K562 (cell line): ENCODE data around the gene DIAPH1. TPM values are rescaled to one million over a fixed set of nuclear protein-coding genes. Genes with fewer than 3 reads are reported as not detected.

Experiments used
- ATAC-seq: fragments of 200-7000 bp; cut with Tn5 transposase; 3 replicates; pipeline ENCODE4 v1.9.1; 2020; ENCODE audit warnings: moderate library complexity
- BruUV-seq: library from RNA; stranded (reverse); fragments of 400-500 nt; replicated peaks from 2 replicates; lab custom pipeline; 2021; lab: Mats Ljungman, UMichigan
- CTCF ChIA-PET: fragments of 300-600 bp; formaldehyde crosslinking; extraction: SDS; loops from one replicate; lab custom pipeline; 2021; ENCODE audit warnings: low intra/inter-chr PET ratio; lab: Yijun Ruan, JAX
- POLR2A ChIA-PET: fragments of 300-600, 350-650 bp; sonication (Branson Sonifier 250); formaldehyde crosslinking; extraction: SDS; loops from one replicate; lab custom pipeline; 2021; ENCODE audit warnings: antibody characterized with exemption, inconsistent platforms; lab: Yijun Ruan, JAX
- DNase-seq, 4 experiments: peaks; one replicate each; pipeline versions ENCODE4 v3.0.0 to v3.0.0-alpha.2; 2011 to 2018; ENCODE audit warnings: low spot score in 3 of 4, mixed read lengths in 3 of 4; ENCODE audit errors: extremely low read depth in 1 of 4
- FAIRE-seq: peaks from 2 replicates; lab custom pipeline; 2011; peaks lifted over from hg19 to GRCh38; lab: Jason Lieb, UNC
- H2AFZ ChIP-seq: 2 replicates; pipeline ENCODE4 v1.6.0; 2011; ENCODE audit warnings: low read depth, low read length, control low read depth, inconsistent platforms
- H3K27ac ChIP-seq: fragments of 200-600 bp; 3 replicates; pipeline ENCODE4 v1.8.0; 2011; ENCODE audit warnings: low read depth, mild to moderate bottlenecking, control low read depth, inconsistent platforms, low read length, moderate library complexity, mixed read lengths; ENCODE audit errors: extremely low read depth
- H3K27me3 ChIP-seq, 2 experiments: fragments of 300-600 bp in 1 of 2; 2 replicates in 1 of 2; 3 replicates in 1 of 2; pipeline versions ENCODE4 v1.6.0 to v1.8.0; 2011; ENCODE audit warnings: inconsistent platforms in 2 of 2, low read length in 2 of 2, mild to moderate bottlenecking in 1 of 2, mixed read lengths in 1 of 2, moderate library complexity in 1 of 2; ENCODE audit not compliant: control insufficient read depth in 2 of 2, insufficient read depth in 2 of 2
- H3K36me3 ChIP-seq: fragments of 300-600 bp; 3 replicates; pipeline ENCODE4 v1.8.0; 2011; ENCODE audit warnings: mild to moderate bottlenecking, low read length, inconsistent platforms; ENCODE audit not compliant: control insufficient read depth, insufficient read depth
- H3K4me1 ChIP-seq, 2 experiments: fragments of 200-600 bp in 1 of 2; replicated peaks in 1 of 2; 2 replicates in 1 of 2; 3 replicates in 1 of 2; pipeline versions ENCODE4 v1.5.1 to v1.8.0; 2011; ENCODE audit warnings: inconsistent platforms in 2 of 2, low read length in 2 of 2, mild to moderate bottlenecking in 1 of 2, mixed read lengths in 1 of 2, moderate library complexity in 1 of 2; ENCODE audit not compliant: control insufficient read depth in 2 of 2, insufficient read depth in 2 of 2
- H3K4me2 ChIP-seq: 2 replicates; pipeline ENCODE4 v1.6.1; 2011; ENCODE audit warnings: low read length, control low read depth, inconsistent platforms, mixed read lengths; ENCODE audit not compliant: insufficient read depth
- H3K4me3 ChIP-seq: fragments of 200-600 bp; sonication (generic), shearing (Covaris generic); 2 replicates; pipeline ENCODE4 v1.5.1; 2016; ENCODE audit warnings: control low read depth, inconsistent platforms
- H3K79me2 ChIP-seq: fragments of 200-600 bp; 3 replicates; pipeline ENCODE4 v1.8.0; 2011; ENCODE audit warnings: low read length, inconsistent platforms; ENCODE audit not compliant: control insufficient read depth, insufficient read depth
- H3K9ac ChIP-seq, 2 experiments: 2 replicates each; pipeline versions ENCODE4 v1.6.0 to v1.6.1; 2011; ENCODE audit warnings: low read depth in 2 of 2, low read length in 2 of 2, control low read depth in 1 of 2, inconsistent platforms in 1 of 2, mild to moderate bottlenecking in 1 of 2, mixed read lengths in 1 of 2; ENCODE audit not compliant: insufficient read depth in 1 of 2
- H3K9me1 ChIP-seq: one replicate; pipeline ENCODE4 v1.6.0; 2011; ENCODE audit warnings: inconsistent platforms, mild to moderate bottlenecking, low read length, moderate library complexity; ENCODE audit not compliant: control insufficient read depth, insufficient read depth
- H3K9me3 ChIP-seq: replicated peaks from 2 replicates; pipeline ENCODE4 v1.5.1; 2011; ENCODE audit warnings: low read depth, low read length, inconsistent platforms; ENCODE audit not compliant: control insufficient read depth, insufficient read depth
- H4K20me1 ChIP-seq: replicated peaks from 2 replicates; pipeline ENCODE4 v1.6.1; 2011; ENCODE audit warnings: low read length, inconsistent platforms, mixed read lengths; ENCODE audit not compliant: control insufficient read depth, insufficient read depth
- ATF4 ChIP-seq: fragments of 450-650 bp; formaldehyde crosslinking; IDR thresholded peaks from 2 replicates; pipeline ENCODE4 v1.4.0; 2022; ENCODE audit warnings: mild to moderate bottlenecking, moderate library complexity
- IFI16 ChIP-seq: fragments of 250-450 bp; sonication (Bioruptor Pico); IDR thresholded peaks from 2 replicates; pipeline ENCODE4 v2.1.2; 2022; ENCODE audit warnings: mild to moderate bottlenecking, inconsistent platforms
- PRPF4 ChIP-seq: fragments of 200-400 bp; formaldehyde crosslinking; IDR thresholded peaks from one replicate; pipeline ENCODE4 v1.6.1; 2017; ENCODE audit warnings: low read length, low read depth, mild to moderate bottlenecking; ENCODE audit not compliant: insufficient read depth, poor library complexity, severe bottlenecking
- WGBS: fragments of 100-300 bp; shearing (Covaris generic); methylation state at CpG from one replicate; pipeline ENCODE4 v1.1.6; 2016; ENCODE audit warnings: low coverage, mixed read lengths; ENCODE audit not compliant: insufficient coverage; ENCODE audit errors: missing lambda C conversion rate; 5-methylcytosine and 5-hydroxymethylcytosine counted together
- in situ Hi-C: fragments of 300-500 bp; cut with MboI; formaldehyde crosslinking; loops from 4 replicates; pipeline ENCODE4 v1.15.0; 2018; ENCODE audit warnings: inconsistent platforms, mixed read lengths
- intact Hi-C: fragments of 100-400 bp; cut with micrococcal nuclease; formaldehyde crosslinking; loops from 2 replicates; pipeline ENCODE4 v1.14.2; 2022
- polyA plus RNA-seq, 8 experiments: library from polyadenylated mRNA; depleted of rRNA in 4 of 8; stranded (reverse) in 5 of 8; unstranded in 3 of 8; fragments of >200 nt; fragmentation: Nextera tagmentation in 2 of 8; fragmentation: Illumina TruSeq in 1 of 8; extraction: Ambion mirVana in 2 of 8; extraction: Trizol in 1 of 8; gene quantifications; 2 replicates each; pipeline versions ENCODE4 v1.2.1 to v1.2.3, GENCODE V29; 2011 to 2014; ENCODE audit warnings: inconsistent platforms in 1 of 8, missing spikeins in 1 of 8
- total RNA-seq, 7 experiments: library from RNA; depleted of rRNA in 6 of 7; stranded (reverse); fragments of >200 nt in 6 of 7; fragmentation: Illumina TruSeq in 2 of 7; extraction: Trizol in 2 of 7; gene quantifications; 2 replicates each; pipeline versions ENCODE4 v1.2.1 to v1.2.3, GENCODE V29; 2011 to 2021; ENCODE audit warnings: low replicate concordance in 1 of 7
- TF ChIP-seq, protein P1 (sequence below): fragments of 150-350 bp; conservative IDR thresholded peaks from 2 replicates; pipeline ENCODE4 v1.6.1; 2014; ENCODE audit warnings: low read length

Gene DIAPH1
- total and polyA plus RNA-seq, 9 of the 15 experiments (the other 6 are each of a cell fraction or from before 2014, with no cell fraction given): 60.8 to 328 (median 97.8) TPM

- Histone ChIP-seq H3K27me3 (no peaks in the 10 kb centered on the region), H3K4me1 (peaks cover 0 to 2% of the 10 kb centered on the region in 2 experiments; a peak in 1 of 5 replicates), H3K4me3 (no peak overlapping the region), H4K20me1 (no peaks in the 10 kb centered on the region; the same call in 1 of the 2 replicates), H3K9me3 (no peaks in the 10 kb centered on the region), H3K27ac (no peak overlapping the region), H3K79me2 (no peaks in the 10 kb centered on the region)
- BruUV-seq: no TSS peak
- in situ Hi-C loops: no loop called here
- CTCF ChIA-PET: no interaction called here
- 100% methylated on average over 4 of the region's 5 CpGs for WGBS
- DNase-seq: no peak
- TF ChIP-seq ATF4 (CRISPR knock-in tag) (no peak), IFI16 (no peak), PRPF4 (no peak)
- TF ChIP-seq, protein P1, sequence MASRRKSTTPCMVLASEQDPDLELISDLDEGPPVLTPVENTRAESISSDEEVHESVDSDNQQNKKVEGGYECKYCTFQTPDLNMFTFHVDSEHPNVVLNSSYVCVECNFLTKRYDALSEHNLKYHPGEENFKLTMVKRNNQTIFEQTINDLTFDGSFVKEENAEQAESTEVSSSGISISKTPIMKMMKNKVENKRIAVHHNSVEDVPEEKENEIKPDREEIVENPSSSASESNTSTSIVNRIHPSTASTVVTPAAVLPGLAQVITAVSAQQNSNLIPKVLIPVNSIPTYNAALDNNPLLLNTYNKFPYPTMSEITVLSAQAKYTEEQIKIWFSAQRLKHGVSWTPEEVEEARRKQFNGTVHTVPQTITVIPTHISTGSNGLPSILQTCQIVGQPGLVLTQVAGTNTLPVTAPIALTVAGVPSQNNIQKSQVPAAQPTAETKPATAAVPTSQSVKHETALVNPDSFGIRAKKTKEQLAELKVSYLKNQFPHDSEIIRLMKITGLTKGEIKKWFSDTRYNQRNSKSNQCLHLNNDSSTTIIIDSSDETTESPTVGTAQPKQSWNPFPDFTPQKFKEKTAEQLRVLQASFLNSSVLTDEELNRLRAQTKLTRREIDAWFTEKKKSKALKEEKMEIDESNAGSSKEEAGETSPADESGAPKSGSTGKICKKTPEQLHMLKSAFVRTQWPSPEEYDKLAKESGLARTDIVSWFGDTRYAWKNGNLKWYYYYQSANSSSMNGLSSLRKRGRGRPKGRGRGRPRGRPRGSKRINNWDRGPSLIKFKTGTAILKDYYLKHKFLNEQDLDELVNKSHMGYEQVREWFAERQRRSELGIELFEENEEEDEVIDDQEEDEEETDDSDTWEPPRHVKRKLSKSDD: no peak
- TF ChIP-seq, all 486 proteins: peak for 0
- Histone ChIP-seq H3K4me2 (no peak overlapping the region), H3K36me3 (peaks cover 99% of the 10 kb centered on the region), H3K9ac (no peak overlapping the region), H3K9me1 (no peaks in the 10 kb centered on the region), H2AFZ (no peak overlapping the region)
- no peak for FAIRE-seq
- intact Hi-C loops: no loop called here
- no peak for ATAC-seq
- POLR2A ChIA-PET: no interaction called here
Observed at GRCh38 chr5:141529002-141529401, 89.8 kb downstream of the DIAPH1 start.
